SK-N-SH (cell line): Measurements from ENCODE around the gene NUCB1. TPM values are rescaled to one million over a fixed set of nuclear protein-coding genes. Genes with fewer than 3 reads are reported as not detected.

Experiments
- CTCF ChIA-PET: fragments of 300-600, 350-600 bp; formaldehyde crosslinking; extraction: SDS; loops from one replicate; lab custom pipeline; 2021; lab: Yijun Ruan, JAX
- POLR2A ChIA-PET: fragments of 350-600 bp; sonication (Branson Sonifier 250); formaldehyde crosslinking; extraction: SDS; loops from one replicate; lab custom pipeline; 2020; ENCODE audit warnings: antibody characterized with exemption, inconsistent platforms; lab: Yijun Ruan, JAX
- DNase-seq: peaks from one replicate; pipeline ENCODE4 v3.0.0; 2012
- H2AFZ ChIP-seq: fragments of 200-600 bp; sonication (generic); 2 replicates; pipeline ENCODE4 v1.8.1; 2016; ENCODE audit warnings: antibody characterized with exemption, mild to moderate bottlenecking, low read depth
- H3F3A ChIP-seq: fragments of 200-600 bp; sonication (generic); replicated peaks from 2 replicates; pipeline ENCODE3; 2016; ENCODE audit warnings: antibody characterized with exemption, mild to moderate bottlenecking; ENCODE audit not compliant: insufficient read depth
- H3K27ac ChIP-seq, 2 experiments: fragments of 200-500 bp in 1 of 2; fragments of 200-600 bp in 1 of 2; sonication (Bioruptor generic) in 1 of 2; sonication (generic), shearing (Covaris generic) in 1 of 2; 2 replicates each; pipeline versions ENCODE4 v1.5.1 to v1.6.1; 2014 to 2016; ENCODE audit warnings: low read depth in 2 of 2, inconsistent platforms in 1 of 2, low read length in 1 of 2, mild to moderate bottlenecking in 1 of 2, mixed read lengths in 1 of 2
- H3K27me3 ChIP-seq: fragments of 200-600 bp; sonication (generic), shearing (Covaris generic); 2 replicates; pipeline ENCODE4 v1.6.1; 2016; ENCODE audit warnings: mixed run types; ENCODE audit not compliant: insufficient read depth
- H3K36me3 ChIP-seq, 2 experiments: fragments of 200-500 bp in 1 of 2; fragments of 200-600 bp in 1 of 2; sonication (Bioruptor generic) in 1 of 2; sonication (generic) in 1 of 2; replicated peaks in 1 of 2; 2 replicates each; pipeline versions ENCODE3 to v1.5.1; 2014 to 2016; ENCODE audit warnings: low read length in 1 of 2, mild to moderate bottlenecking in 1 of 2; ENCODE audit not compliant: insufficient read depth in 2 of 2, control insufficient read depth in 1 of 2
- H3K4me1 ChIP-seq, 2 experiments: fragments of 200-500 bp in 1 of 2; fragments of 200-600 bp in 1 of 2; sonication (Bioruptor generic) in 1 of 2; sonication (generic), shearing (Covaris generic) in 1 of 2; 2 replicates each; pipeline versions ENCODE4 v1.5.1 to v1.6.1; 2014 to 2016; ENCODE audit warnings: low read depth in 1 of 2, low read length in 1 of 2, mixed run types in 1 of 2; ENCODE audit not compliant: insufficient read depth in 2 of 2, control insufficient read depth in 1 of 2
- H3K4me2 ChIP-seq: fragments of 200-600 bp; sonication (generic), shearing (Covaris generic); 2 replicates; pipeline ENCODE4 v1.6.1; 2017; ENCODE audit warnings: mixed run types
- H3K4me3 ChIP-seq, 2 experiments: fragments of 200-500 bp in 1 of 2; fragments of 200-600 bp in 1 of 2; sonication (Bioruptor generic) in 1 of 2; sonication (generic), shearing (Covaris generic) in 1 of 2; 2 replicates each; pipeline versions ENCODE4 v1.5.1 to v1.8.1; 2014 to 2016; ENCODE audit warnings: low read depth in 2 of 2, inconsistent platforms in 1 of 2, low read length in 1 of 2, mild to moderate bottlenecking in 1 of 2, mixed read lengths in 1 of 2, moderate library complexity in 1 of 2
- H3K79me2 ChIP-seq: fragments of 200-600 bp; sonication (generic); 2 replicates; pipeline ENCODE4 v1.8.1; 2017; ENCODE audit warnings: mild to moderate bottlenecking; ENCODE audit not compliant: insufficient read depth
- H3K9ac ChIP-seq: fragments of 200-600 bp; sonication (generic); 2 replicates; pipeline ENCODE4 v1.6.1; 2017; ENCODE audit warnings: mixed run types
- H3K9me2 ChIP-seq: fragments of 200-600 bp; sonication (generic); 2 replicates; pipeline ENCODE4 v1.6.1; 2017; ENCODE audit warnings: mixed run types
- H3K9me3 ChIP-seq: fragments of 200-600 bp; sonication (generic); 2 replicates; pipeline ENCODE4 v1.6.1; 2017; ENCODE audit warnings: mixed run types, mild to moderate bottlenecking, moderate library complexity
- H4K20me1 ChIP-seq: fragments of 200-600 bp; sonication (generic); 2 replicates; pipeline ENCODE4 v1.6.1; 2017; ENCODE audit warnings: mild to moderate bottlenecking, mixed run types; ENCODE audit not compliant: insufficient read depth
- CHD2 ChIP-seq: fragments of 150-350 bp; IDR thresholded peaks from 2 replicates; pipeline ENCODE4 v1.6.1; 2018; ENCODE audit warnings: low read length; ENCODE audit not compliant: partially characterized antibody
- EP300 ChIP-seq, 2 experiments: IDR thresholded peaks; 2 replicates each; pipeline versions ENCODE4 v1.4.0 to v1.6.1; 2012; ENCODE audit warnings: borderline replicate concordance in 1 of 2, low read depth in 1 of 2, low read length in 1 of 2
- EZH2phosphoT487 ChIP-seq: fragments of 200-600 bp; sonication (generic); IDR thresholded peaks from 2 replicates; pipeline ENCODE4 v1.6.1; 2017; ENCODE audit warnings: low read depth, mixed run types, mild to moderate bottlenecking, antibody characterized with exemption, moderate library complexity, borderline replicate concordance
- FOSL2 ChIP-seq: IDR thresholded peaks from 2 replicates; pipeline ENCODE4 v1.4.0; 2012; ENCODE audit warnings: low read depth, mild to moderate bottlenecking, moderate library complexity, borderline replicate concordance
- FOXJ3 ChIP-seq: sonication (generic); formaldehyde crosslinking; IDR thresholded peaks from 2 replicates; pipeline ENCODE4 v1.5.1; 2020; ENCODE audit warnings: mild to moderate bottlenecking, missing genetic modification reagents
- GATA2 ChIP-seq: sonication (generic); formaldehyde crosslinking; IDR thresholded peaks from 2 replicates; pipeline ENCODE4 v1.5.0; 2020; ENCODE audit warnings: mild to moderate bottlenecking, missing genetic modification reagents
- JUND ChIP-seq: IDR thresholded peaks from 2 replicates; pipeline ENCODE4 v1.4.0; 2012
- MEF2A ChIP-seq: IDR thresholded peaks from 2 replicates; pipeline ENCODE4 v1.4.0; 2012; ENCODE audit warnings: low read depth, borderline replicate concordance
- NRF1 ChIP-seq: IDR thresholded peaks from 2 replicates; pipeline ENCODE4 v1.6.1; 2012; ENCODE audit warnings: low read depth, mild to moderate bottlenecking, low read length
- RAD21 ChIP-seq: IDR thresholded peaks from 2 replicates; pipeline ENCODE4 v1.6.1; 2012; ENCODE audit warnings: mild to moderate bottlenecking, low read length
- RFX5 ChIP-seq: IDR thresholded peaks from 2 replicates; pipeline ENCODE4 v1.6.1; 2012; ENCODE audit warnings: mild to moderate bottlenecking, improper control_type of control experiment, low read length
- RXRA ChIP-seq: IDR thresholded peaks from 2 replicates; pipeline ENCODE4 v1.4.0; 2012; ENCODE audit warnings: low read depth, mild to moderate bottlenecking, borderline replicate concordance
- TCF12 ChIP-seq: IDR thresholded peaks from 2 replicates; pipeline ENCODE4 v1.4.0; 2012
- YY1 ChIP-seq: IDR thresholded peaks from 2 replicates; pipeline ENCODE4 v1.4.0; 2012; ENCODE audit warnings: low read depth, mild to moderate bottlenecking
- WGBS: methylation state at CpG from one replicate; pipeline ENCODE4 v1.1.6; 2017; ENCODE audit warnings: low lambda C conversion rate; 5-methylcytosine and 5-hydroxymethylcytosine counted together
- polyA plus RNA-seq, 3 experiments: library from polyadenylated mRNA; depleted of rRNA; stranded (reverse); fragments of >200 nt; gene quantifications; 2 replicates each; pipeline ENCODE4 v1.2.3, GENCODE V29; 2012
- TF ChIP-seq, protein P1 (sequence below): IDR thresholded peaks from 2 replicates; pipeline ENCODE4; 2012
- TF ChIP-seq, protein P2 (sequence below): IDR thresholded peaks from 2 replicates; pipeline ENCODE4 v1.4.0; 2012; ENCODE audit warnings: low read depth, borderline replicate concordance
- TF ChIP-seq, protein P3 (sequence below): fragments of 200-600 bp; sonication (generic); IDR thresholded peaks from 2 replicates; pipeline ENCODE4 v1.6.1; 2017; ENCODE audit warnings: antibody characterized with exemption, mild to moderate bottlenecking, moderate library complexity
- TF ChIP-seq, protein P4 (sequence below): IDR thresholded peaks from 2 replicates; pipeline ENCODE4 v1.4.0; 2012; ENCODE audit warnings: low read depth
- TF ChIP-seq, protein P5 (sequence below): fragments of 150-350 bp; IDR thresholded peaks from 2 replicates; pipeline ENCODE4 v1.6.1; 2016; ENCODE audit warnings: mild to moderate bottlenecking, low read depth, low read length

NUCB1 gene
- polyA plus RNA-seq, 1 of the 3 experiments (the other 2 are of a cell fraction), result 397 TPM

DNA sequence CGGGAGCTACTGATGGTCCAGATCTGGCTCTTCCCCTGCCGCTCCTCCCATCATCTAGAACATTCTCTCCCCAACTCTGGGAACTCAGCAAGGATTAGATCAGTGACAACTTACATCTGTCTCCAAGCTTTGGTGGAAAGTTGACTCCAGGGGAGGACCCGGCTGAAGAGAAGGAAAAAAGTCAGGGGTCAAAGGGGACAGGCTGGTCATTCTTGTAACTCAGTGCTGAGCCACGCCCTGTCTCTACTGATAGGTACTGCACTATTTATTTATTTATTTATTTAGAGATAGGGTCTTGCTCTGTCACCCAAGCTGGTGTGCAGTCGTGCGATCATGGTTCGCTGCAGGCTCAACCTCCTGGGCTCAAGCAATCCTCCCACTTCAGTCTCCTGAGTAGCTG lies 46.0 kb upstream of the NUCB1 start (continued):
- TF ChIP-seq FOXJ3 (CRISPR knock-in tag), result no peak
- no peak for TF ChIP-seq NRF1
- no peak for TF ChIP-seq FOSL2
- TF ChIP-seq, protein P1, sequence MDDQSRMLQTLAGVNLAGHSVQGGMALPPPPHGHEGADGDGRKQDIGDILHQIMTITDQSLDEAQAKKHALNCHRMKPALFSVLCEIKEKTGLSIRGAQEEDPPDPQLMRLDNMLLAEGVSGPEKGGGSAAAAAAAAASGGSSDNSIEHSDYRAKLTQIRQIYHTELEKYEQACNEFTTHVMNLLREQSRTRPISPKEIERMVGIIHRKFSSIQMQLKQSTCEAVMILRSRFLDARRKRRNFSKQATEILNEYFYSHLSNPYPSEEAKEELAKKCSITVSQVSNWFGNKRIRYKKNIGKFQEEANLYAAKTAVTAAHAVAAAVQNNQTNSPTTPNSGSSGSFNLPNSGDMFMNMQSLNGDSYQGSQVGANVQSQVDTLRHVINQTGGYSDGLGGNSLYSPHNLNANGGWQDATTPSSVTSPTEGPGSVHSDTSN, result no peak
- no peak for TF ChIP-seq RXRA

DNA sequence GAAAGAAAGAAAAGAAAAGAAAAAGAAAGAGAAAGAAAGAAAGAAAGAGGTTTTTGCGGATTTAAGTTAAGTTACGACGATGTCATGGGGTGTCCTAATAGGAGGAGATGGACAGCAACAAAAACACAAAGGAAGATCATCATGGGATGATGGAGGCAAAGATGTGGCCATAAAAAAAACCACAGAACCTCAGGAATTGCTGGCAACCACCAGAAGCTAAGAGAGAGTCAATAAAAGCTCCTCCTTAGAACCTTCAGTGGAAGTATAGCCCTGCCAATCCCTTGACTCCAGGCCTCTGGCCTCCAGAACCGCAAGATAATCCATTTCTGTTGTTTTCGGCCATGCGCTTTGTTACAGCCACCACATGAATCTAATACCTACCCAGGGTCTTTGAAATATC lies 43.2 kb upstream of the NUCB1 start:
- H4K20me1 ChIP-seq, result no peaks in the 10 kb centered on the region
- no peak overlapping the region for H2AFZ ChIP-seq
- H3K36me3 ChIP-seq, result no peaks in the 10 kb centered on the region
- no peaks in the 10 kb centered on the region for H3K79me2 ChIP-seq
- no peak for DNase-seq
- no peaks in the 10 kb centered on the region for H3K27me3 ChIP-seq
- WGBS, result 95% methylated on average over 6 of the region's 6 CpGs
- POLR2A ChIA-PET, result no interaction called here
- H3F3A ChIP-seq, result no peaks in the 10 kb centered on the region
- no peak overlapping the region for H3K4me3 ChIP-seq
- no peaks in the 10 kb centered on the region for H3K4me1 ChIP-seq
- H3K9me2 ChIP-seq, result no peaks in the 10 kb centered on the region
- H3K9me3 ChIP-seq, result no peaks in the 10 kb centered on the region
- H3K4me2 ChIP-seq, result no peak overlapping the region
- TF ChIP-seq EP300 (IDR thresholded peaks at IDR 0.05; ENCODE audit: borderline replicate concordance in 1 of 2, low read depth in 1 of 2, low read length in 1 of 2) (no peak), CHD2 (no peak), GATA2 (no peak), RXRA (no peak), RAD21 (no peak)
- no peak overlapping the region for H3K9ac ChIP-seq
- H3K27ac ChIP-seq, result no peak overlapping the region
- CTCF ChIA-PET, result interaction anchor here (1.5 to 1.6 kb wide), 2 partner anchors 14 to 21 kb away, joined by 3 to 9 read pairs; partner anchors contain the start of gene HSD17B14

DNA sequence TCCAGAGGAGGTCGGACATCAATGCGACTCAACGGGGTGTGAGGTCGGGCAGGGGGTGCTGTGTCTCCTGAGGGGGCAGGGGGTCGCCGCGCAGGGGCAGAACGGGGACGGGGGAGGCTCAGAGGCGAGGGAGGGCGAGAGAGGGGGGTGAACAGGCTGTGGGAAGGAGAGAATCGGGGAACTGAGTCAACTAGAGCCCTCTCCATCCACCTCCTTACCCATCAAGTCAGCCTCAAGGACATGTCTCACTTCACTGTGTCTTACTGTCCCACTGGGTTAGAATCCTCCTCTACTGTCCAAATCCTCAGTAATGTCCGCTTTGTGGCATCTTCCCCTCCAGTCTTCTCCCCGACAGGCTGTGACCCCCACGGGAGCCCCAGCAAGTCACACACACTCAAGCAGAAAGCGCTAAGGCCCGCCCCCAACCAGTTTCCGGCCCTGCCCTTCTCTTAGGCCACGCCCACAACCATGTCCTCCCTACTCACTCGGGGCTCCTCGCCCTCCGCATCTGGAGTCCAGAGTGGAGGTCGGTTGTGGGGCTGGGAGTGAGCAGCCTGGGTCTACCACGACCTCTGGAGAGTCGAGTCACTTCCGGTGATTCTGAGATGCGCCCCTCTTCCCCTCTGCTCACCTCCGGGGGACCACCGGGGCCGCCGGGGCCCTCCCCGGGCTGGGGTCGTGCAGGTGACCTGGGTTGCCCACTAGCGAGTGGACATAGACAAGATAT lies 41.0 kb upstream of the NUCB1 start:
- H3K27me3 ChIP-seq, result no peaks in the 10 kb centered on the region
- no peak overlapping the region for H3K9ac ChIP-seq
- 77% methylated on average over 33 of the region's 34 CpGs for WGBS
- no peak overlapping the region for H3K4me2 ChIP-seq
- no peaks in the 10 kb centered on the region for H3F3A ChIP-seq
- no peaks in the 10 kb centered on the region for H3K9me2 ChIP-seq
- ChIA-PET CTCF (no interaction called here), POLR2A (no interaction called here)
- no peak overlapping the region for H2AFZ ChIP-seq
- H3K4me1 ChIP-seq, result no peaks in the 10 kb centered on the region
- H3K9me3 ChIP-seq, result no peaks in the 10 kb centered on the region
- no peak for DNase-seq
- no peaks in the 10 kb centered on the region for H3K79me2 ChIP-seq
- H3K4me3 ChIP-seq, result no peak overlapping the region
- H4K20me1 ChIP-seq, result no peaks in the 10 kb centered on the region
- H3K36me3 ChIP-seq, result no peaks in the 10 kb centered on the region
- TF ChIP-seq, protein P2, sequence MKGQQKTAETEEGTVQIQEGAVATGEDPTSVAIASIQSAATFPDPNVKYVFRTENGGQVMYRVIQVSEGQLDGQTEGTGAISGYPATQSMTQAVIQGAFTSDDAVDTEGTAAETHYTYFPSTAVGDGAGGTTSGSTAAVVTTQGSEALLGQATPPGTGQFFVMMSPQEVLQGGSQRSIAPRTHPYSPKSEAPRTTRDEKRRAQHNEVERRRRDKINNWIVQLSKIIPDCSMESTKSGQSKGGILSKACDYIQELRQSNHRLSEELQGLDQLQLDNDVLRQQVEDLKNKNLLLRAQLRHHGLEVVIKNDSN, result no peak
- TF ChIP-seq YY1 (no peak), JUND (no peak), CHD2 (no peak), RFX5 (no peak), GATA2 (no peak), MEF2A (no peak), NRF1 (no peak), EZH2phosphoT487 (no peak), TCF12 (no peak)
- TF ChIP-seq, protein P3, sequence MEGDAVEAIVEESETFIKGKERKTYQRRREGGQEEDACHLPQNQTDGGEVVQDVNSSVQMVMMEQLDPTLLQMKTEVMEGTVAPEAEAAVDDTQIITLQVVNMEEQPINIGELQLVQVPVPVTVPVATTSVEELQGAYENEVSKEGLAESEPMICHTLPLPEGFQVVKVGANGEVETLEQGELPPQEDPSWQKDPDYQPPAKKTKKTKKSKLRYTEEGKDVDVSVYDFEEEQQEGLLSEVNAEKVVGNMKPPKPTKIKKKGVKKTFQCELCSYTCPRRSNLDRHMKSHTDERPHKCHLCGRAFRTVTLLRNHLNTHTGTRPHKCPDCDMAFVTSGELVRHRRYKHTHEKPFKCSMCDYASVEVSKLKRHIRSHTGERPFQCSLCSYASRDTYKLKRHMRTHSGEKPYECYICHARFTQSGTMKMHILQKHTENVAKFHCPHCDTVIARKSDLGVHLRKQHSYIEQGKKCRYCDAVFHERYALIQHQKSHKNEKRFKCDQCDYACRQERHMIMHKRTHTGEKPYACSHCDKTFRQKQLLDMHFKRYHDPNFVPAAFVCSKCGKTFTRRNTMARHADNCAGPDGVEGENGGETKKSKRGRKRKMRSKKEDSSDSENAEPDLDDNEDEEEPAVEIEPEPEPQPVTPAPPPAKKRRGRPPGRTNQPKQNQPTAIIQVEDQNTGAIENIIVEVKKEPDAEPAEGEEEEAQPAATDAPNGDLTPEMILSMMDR, result no peak
- TF ChIP-seq, protein P4, sequence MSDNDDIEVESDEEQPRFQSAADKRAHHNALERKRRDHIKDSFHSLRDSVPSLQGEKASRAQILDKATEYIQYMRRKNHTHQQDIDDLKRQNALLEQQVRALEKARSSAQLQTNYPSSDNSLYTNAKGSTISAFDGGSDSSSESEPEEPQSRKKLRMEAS, result no peak
- TF ChIP-seq, protein P5, sequence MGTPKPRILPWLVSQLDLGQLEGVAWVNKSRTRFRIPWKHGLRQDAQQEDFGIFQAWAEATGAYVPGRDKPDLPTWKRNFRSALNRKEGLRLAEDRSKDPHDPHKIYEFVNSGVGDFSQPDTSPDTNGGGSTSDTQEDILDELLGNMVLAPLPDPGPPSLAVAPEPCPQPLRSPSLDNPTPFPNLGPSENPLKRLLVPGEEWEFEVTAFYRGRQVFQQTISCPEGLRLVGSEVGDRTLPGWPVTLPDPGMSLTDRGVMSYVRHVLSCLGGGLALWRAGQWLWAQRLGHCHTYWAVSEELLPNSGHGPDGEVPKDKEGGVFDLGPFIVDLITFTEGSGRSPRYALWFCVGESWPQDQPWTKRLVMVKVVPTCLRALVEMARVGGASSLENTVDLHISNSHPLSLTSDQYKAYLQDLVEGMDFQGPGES, result no peak
- H3K27ac ChIP-seq, result no peak overlapping the region
